22Rv1 (cell line): ENCODE measurements around the gene FMN1.

ENCODE experiments used
- H3K27ac ChIP-seq: fragments of 450-650 bp; 2 replicates; pipeline ENCODE4 v1.5.1; 2017
- CTCF ChIP-seq: fragments of 450-650 bp; IDR thresholded peaks from 2 replicates; pipeline ENCODE4 v1.5.1; 2017; ENCODE audit warnings: mild to moderate bottlenecking
- ZFX ChIP-seq: fragments of 450-650 bp; IDR thresholded peaks from 2 replicates; pipeline ENCODE4 v1.6.1; 2017; ENCODE audit warnings: antibody characterized with exemption, borderline replicate concordance

Gene FMN1

GRCh38 chr15:32833379-32833821, 361.1 kb downstream of the FMN1 start:
- H3K27ac ChIP-seq, result no peak overlapping the region
- TF ChIP-seq CTCF (no peak), ZFX (no peak)

- TF ChIP-seq CTCF (no peak), ZFX (no peak)
- no peak overlapping the region for H3K27ac ChIP-seq
Observed at GRCh38 chr15:32831485-32831884, 363.0 kb downstream of the FMN1 start.

- no peak overlapping the region for H3K27ac ChIP-seq
- TF ChIP-seq ZFX (no peak), CTCF (no peak)
Observed at GRCh38 chr15:32830241-32830640, 364.3 kb downstream of the FMN1 start.

GRCh38 chr15:32829436-32829835, 365.1 kb downstream of the FMN1 start:
- H3K27ac ChIP-seq, result no peak overlapping the region
- no peak for TF ChIP-seq CTCF
- no peak for TF ChIP-seq ZFX

- H3K27ac ChIP-seq, result no peak overlapping the region
- no peak for TF ChIP-seq ZFX
Observed at GRCh38 chr15:32828507-32829186, 365.9 kb downstream of the FMN1 start.

GRCh38 chr15:32826685-32827084, 367.8 kb downstream of the FMN1 start:
- H3K27ac ChIP-seq, result no peak overlapping the region
- TF ChIP-seq ZFX (no peak), CTCF (no peak)

- TF ChIP-seq CTCF, result no peak
- no peak for TF ChIP-seq ZFX
- no peak overlapping the region for H3K27ac ChIP-seq
Observed at GRCh38 chr15:32825219-32825618, 369.3 kb downstream of the FMN1 start.

GRCh38 chr15:32824777-32825176, 369.7 kb downstream of the FMN1 start:
- TF ChIP-seq ZFX, result no peak
- TF ChIP-seq CTCF, result no peak
- H3K27ac ChIP-seq, result no peak overlapping the region
